HUDEP-2 (cell line): ENCODE measurements around the gene TNRC18.
"Not testable (repeated sequence)": the region's sequence is repeated elsewhere in the genome, so short reads cannot be mapped to it uniquely, and the experiment has no call there.

Experiments
- DNase-seq, 76 experiments: peaks; one replicate each; lab custom pipeline; 2025; ENCODE audit not compliant: unreplicated experiment in 76 of 76; lab: John Stamatoyannopoulos, UW

Gene TNRC18

DNA sequence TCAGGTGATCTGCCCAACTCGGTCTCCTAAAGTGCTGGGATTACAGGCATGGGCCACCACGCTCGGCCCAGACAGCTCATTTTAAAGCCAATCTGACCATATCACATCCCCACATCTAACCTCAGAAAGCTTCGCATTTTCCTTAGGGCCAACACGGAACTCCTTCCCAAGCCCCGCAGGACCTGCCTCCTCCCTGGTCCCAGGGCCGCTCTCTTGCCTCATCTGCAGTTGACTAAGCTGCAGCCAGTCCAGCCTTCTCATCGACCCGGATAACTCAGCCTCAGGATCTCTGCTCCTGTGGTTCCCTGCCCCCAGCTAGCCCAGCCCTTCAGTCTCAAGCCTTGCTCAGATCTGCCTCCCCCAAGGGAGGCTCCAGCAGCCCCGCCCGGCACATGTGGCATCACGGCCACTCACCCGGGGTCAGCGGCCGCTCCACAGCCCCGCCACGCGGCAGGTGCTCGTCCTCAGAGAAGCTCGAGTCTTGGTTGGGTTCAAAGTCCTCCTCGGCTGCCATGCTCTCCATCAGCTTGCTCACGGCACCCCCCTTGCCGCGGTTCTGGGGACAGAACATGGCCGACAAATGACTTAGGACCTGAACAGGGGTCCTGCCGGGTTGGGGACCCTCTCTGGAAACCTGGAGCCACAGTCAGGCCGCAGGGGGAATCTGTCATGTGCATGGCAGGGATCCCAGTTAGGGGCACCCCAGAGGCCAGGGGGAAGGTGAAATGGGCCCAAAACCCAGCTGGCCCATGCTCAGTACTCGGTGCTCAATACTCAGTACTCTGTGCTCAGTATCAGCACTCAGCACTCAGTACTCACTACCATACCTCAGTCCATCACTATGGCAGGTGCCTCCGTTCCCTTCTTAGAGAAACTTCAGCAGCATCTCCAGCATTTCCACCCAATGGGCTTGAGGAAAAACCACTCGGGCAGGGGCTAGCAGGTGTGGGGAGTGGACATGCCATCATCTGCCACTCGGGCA lies 99.5 kb downstream of the TNRC18 start:
- not testable (repeated sequence) for DNase-seq

GRCh38 chr7:5322621-5323410 lies 100.8 kb downstream of the TNRC18 start:
- no peak for DNase-seq

GRCh38 chr7:5320802-5321396 lies 102.7 kb downstream of the TNRC18 start:
- no peak for DNase-seq

- DNase-seq = no peak
Observed at GRCh38 chr7:5320391-5320790, 103.2 kb downstream of the TNRC18 start.

DNA sequence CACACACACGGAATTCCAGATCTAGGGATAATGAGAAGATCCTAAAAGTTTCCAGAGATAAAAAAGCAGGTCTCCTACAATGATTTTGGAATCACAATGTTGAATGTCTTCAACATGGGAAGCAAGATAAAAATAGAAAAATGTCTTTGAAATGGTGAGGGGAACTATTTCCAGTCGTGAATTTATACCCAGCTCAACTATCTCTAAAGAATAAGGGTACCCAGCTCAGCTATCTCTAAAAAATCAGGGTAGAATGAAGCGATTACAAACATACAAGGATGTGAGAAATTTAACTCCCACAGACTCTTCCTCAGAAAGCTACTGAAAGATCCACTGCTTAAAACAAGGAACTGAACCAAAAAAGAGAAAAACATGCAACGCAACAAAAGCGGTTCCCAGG lies 105.0 kb downstream of the TNRC18 start:
- not testable (repeated sequence) for DNase-seq

DNA sequence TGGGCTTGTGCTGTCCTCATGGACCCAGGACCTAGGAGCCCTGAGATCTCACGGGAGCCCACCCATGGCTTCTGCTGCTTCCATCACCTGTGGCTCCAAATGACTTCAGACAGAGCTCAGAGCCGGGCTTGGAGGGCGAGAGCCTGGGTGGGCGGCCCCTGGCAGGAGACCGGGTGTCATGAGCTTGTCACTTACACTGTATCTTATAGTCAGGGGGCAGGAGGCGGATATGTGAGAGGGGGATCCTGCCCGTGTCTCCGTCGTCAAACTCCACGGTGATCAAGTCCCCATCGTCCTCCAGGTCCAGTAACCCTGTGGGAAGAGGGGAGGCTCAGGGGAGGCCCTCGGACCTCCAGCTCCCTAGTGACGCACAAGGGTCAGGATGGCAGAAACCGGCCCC lies 107.9 kb downstream of the TNRC18 start:
- DNase-seq = no peak

DNA sequence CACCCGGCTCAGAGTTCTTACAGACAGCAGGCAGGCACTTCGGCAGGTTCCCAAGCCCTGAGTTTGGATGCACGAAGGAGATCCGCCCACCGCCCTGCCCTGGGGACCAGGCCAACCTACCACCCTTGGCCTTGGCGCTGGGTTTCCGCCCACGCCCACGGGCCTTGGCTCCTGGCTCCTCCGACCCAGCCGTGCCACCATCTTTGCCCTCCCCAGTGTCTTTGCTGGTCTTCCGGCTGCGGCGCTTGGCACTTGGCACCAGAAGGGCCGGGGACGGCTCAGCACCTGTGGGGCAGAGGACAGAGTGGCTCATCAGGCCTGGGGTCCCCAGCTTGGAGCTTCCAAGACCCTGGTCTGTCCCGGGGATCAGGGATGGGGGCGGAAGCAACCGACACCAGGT lies 108.8 kb downstream of the TNRC18 start:
- no peak for DNase-seq

- peak in 1 of 76 experiments; percentile 26 for DNase-seq
Observed at GRCh38 chr7:5313076-5313885, 110.4 kb downstream of the TNRC18 start.

DNA sequence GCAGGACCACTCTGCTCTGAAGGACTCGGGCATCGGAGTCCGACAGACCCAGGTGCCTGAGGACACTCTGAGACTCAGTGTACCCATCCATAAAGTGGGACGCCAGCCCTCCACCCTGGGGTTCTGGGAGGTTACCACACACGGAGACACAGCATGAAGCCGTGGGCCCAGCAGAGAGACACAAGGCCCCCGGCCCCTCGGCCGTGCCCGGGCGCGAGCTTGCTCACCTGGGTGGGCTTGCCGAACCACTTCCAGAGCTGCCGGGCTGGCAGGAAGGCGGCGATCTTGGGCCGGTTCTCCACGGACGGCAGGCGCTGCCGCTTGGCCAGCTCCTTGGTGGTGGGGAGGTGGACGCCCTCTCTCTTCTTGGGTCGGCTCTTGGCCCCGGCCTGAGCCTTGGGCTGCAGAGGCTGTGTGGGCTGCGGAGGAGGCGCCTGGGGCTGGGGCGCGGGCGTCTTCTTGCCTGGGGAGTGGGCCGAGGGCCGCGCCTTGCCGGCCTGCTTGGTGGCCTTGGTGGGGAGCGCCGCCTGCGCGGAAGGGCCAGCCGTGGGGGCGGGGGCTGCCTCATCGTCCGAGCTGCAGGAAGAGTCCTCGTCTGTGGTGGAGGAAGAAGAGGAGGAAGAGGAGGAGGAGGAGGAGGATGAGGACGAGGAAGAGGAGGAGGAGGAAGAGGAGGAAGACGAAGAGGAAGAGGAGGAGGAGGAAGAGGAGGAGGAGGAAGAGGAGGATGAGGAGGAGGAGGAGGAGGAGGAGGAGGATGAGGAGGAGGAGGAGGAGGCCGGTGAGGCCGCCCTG lies 111.2 kb downstream of the TNRC18 start:
- not testable (repeated sequence) for DNase-seq

DNA sequence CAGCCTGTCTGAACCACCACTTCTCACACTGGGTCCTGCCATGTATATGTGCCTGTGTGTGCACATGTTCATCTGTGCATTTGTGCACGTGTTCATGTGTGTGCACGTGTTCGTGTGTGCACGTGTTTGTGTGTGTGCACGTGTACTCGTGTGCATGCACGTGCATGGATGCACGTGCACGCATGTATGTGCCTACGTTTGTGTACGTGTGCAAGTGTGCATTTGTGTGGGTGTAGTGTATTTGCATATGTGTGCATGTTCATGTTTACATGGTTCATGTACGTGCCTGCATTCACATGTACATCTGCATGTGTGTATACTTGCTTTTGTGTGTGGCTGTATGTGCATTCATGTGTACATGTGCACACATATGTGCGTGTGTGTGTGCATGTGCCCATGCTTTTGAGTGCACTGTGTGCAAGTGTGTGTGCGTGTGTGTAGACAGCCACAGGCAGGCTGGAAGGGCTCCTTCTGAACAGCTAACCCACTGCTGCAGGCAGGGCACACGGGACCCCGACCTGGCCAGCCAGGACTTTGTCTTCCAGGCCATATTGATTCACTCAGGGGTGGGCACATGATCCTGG lies 112.7 kb downstream of the TNRC18 start:
- no peak for DNase-seq

- DNase-seq = no peak
Observed at GRCh38 chr7:5309146-5309545, 114.5 kb downstream of the TNRC18 start.

DNA sequence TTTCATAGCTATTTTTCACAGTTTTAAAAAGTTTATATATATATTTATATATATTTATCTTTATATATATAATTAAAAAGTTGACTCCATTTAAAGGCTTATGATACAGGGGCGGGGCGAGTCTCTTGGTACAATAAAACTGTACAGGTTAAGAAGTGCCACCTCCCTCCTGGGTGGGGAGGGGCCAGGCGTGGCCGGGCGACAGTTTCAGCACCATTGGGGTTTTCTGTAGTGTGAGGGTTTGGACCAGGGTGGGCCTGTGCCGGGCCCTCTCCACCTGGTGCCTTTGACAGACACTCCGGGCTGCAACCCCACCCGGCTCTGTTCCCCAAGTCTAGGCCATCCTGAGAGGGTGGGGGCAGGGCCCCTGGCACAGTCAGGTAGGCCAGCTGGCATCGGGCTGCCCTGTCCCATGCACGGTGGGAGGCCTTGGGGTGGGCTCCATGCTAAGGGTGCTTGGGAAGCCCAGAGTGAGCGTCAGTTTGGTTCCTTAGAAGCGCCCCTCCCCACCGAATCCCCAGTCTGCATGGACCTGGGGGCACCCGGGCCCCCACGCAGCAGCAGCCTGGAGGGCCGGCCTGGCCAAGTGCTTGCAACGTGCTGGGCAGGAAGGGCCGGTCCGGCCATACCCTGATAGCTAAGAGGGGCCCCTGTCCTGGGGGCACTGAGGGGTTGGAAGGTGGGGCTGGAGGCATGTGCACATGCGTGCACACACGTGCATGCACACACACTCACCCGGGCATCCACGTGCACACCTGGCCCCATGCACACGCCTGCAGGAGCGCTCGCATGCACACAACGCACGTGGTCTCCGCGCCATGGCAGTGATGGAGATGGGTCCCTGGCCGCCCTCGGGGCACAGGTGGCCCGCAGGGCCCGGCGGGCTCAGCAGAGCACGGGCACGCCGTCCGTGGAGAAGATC lies 116.2 kb downstream of the TNRC18 start:
- not testable (repeated sequence) for DNase-seq

DNA sequence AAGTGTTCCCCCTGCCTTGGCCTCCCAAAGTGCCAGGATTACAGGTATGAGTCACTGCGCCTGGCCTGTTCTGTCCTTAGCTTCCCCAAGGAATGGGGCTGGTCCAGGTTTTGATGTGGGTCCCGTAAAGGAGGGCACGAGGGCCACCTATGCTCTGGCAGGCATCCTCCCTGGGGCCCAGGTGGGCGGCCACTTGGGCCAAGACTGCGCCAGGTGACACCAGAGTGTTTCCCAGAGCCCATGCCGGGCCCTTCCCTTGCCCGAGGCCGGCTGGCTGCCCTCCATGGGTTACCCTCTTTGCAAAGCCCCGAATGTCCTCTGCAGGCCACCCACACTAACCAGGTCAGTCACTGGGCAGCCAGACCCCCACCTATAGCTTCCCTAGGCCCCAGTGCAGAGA lies 118.6 kb downstream of the TNRC18 start:
- not testable (repeated sequence) for DNase-seq

GRCh38 chr7:5303591-5304505 lies 119.8 kb downstream of the TNRC18 start:
- no peak for DNase-seq

DNA sequence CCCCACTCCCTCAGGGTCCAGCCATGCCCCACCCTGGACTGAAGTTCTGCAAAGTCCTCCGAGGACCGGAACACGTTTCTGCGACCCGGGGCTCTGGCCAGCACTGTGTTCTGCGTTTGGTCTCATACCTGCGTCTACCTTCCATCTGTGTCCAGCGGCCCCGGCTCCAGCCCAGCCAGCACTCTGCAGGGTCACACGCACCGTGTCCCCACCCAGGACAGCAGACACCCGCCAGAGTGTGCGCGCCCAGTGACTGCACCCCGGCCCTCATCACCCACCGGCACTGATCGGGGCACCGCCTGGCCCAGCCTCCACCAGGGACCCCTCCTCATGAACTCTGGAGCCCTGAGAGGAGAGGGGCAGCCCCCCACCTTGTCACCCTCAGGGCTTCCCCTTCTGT lies 120.6 kb downstream of the TNRC18 start:
- no peak for DNase-seq

DNA sequence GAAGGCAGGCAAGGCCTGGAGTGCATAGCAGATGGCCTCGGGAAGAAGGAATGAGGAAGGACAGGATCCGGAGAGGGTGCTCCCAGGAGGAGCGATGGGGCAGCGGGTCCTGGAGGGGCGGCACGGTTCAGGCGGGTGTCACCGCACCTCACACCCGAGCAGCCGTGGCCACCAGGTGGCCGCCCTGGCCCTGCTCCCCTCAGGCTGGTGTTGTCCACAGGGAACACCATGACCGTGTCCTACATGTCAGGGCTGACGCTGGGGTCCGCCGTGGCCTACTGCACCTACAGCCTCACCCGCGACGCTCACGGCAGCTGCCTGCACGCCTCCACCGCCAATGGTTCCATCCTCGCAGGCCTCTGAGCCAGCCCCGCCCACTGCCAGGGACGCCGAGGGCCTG lies 121.1 kb downstream of the TNRC18 start:
- DNase-seq = no peak

DNA sequence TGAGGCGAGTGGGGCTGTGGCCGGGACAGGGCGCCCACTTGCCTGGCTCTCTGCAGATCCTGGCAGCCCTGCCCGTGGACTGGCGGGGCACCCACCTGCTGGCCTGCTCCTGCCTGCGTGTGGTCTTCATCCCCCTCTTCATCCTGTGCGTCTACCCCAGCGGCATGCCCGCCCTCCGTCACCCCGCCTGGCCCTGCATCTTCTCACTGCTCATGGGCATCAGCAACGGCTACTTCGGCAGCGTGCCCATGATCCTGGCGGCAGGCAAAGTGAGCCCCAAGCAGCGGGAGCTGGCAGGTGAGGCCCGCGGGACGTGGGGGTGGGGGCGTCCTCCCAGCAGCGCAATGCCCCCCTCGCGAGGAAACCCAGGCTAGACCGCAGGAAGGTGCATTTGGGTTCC lies 123.3 kb downstream of the TNRC18 start:
- no peak for DNase-seq
